GM21528 (cell line): ENCODE results near the gene CLSTN2.

ENCODE experiments used
- ATAC-seq: cut with Tn5 transposase; IDR thresholded peaks from one replicate; pipeline ENCODE4 v1.9.1; 2021; ENCODE audit warnings: mild to moderate bottlenecking, moderate library complexity; ENCODE audit not compliant: unreplicated experiment, low FRiP score

Gene CLSTN2

DNA sequence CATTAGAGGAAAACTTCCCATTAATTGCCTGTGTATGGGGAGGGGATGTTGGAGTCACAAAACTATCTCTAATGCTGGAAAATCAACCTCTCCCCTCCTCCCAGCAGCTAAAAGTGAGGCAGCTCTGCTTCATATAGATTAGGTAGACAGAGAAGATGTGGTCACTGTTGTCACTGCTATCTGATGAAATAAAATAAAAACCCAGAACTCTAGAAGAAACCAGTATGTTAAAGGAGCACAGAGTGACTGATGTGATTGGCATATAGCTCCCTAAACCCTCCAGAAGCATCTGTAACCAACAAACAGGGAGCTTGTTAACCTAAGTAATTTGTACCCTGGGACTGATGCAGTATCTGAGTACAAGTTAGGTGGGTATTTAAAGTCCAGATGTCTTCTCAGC, 531.0 kb downstream of the CLSTN2 start:
- no peak for ATAC-seq

DNA sequence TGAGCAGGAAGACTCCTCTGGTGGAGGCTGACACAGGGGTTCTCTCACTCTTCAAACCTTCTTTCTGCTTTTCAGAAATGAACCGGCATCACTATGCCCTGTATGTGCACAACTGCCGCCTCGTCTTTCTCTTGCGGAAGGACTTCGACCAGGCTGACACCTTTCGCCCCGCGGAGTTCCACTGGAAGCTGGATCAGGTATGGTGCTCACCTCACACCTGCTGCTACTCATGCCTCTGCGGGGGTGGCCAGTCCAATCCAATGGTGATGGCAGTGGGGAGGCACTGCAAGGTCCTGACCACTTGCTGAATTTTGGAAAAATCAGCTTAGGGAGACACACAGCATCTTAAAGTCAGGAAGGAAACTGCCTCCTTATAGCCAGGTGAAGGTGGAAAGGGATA, 531.5 kb downstream of the CLSTN2 start:
- ATAC-seq, result no peak

DNA sequence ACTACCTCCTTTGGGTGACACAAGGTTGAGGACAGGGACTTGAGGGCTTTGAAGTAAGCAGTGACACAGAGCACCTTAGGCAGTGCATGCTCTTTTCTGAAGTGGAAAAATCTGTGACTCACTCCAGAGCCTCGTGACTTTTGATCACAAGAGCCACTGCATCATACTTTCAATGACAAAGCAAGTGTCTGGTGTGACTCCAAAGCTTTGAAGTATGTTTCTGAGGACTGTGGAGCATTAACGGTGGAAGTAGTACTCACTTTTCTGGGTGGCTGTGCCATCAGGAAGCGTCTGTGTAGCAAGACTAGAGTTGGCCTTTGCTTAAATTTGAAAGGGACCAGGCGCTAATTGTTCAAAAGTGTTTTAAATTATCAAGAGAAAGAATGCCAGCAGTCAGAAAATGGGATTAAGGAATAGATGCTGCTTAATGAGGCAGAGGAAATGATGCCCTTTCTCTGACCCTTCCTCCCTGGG, 532.2 kb downstream of the CLSTN2 start:
- ATAC-seq, result no peak

DNA sequence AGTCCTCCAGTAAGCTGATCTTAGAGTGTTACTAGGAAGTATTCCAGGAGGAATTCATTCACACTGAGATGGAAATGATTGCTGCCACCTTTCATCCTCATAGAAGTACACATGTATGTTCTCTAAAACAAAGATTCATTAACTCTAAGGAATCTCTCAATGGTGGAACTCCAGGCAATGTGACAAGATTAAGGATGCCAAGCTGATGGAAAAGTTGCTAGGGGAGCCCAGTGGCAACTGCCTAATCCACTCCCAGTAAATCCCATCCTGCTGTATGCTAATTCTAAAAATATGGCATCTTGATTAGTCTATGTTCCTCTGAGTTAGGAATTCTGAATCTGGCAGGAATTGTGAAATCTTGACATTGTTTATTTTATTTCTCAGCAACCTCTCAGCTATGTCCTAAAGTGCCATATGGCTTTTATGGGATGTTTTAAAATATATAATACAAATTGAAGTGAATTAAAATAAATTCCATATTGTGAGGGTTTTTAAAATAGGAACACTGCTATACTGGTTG, 532.9 kb downstream of the CLSTN2 start:
- ATAC-seq, result no peak

DNA sequence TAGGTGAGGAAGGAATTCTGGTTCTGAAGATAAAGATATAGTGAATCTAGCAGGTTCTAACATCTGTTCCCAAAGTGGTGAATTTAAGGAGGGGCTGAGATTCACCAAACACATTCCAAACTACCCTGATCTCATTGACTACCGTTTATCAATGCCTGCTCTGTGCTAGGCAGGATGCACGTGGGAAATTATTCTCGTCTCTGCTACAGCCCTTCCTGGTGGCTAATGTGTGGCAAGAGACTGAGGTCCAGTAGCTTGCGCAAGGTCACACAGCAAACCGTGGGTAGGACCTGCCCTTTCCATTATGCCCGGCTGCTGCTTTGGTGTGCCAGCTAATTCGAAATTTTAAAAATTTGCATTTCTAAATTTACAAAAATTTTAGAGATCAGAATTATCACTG, 533.4 kb downstream of the CLSTN2 start:
- no peak for ATAC-seq

DNA sequence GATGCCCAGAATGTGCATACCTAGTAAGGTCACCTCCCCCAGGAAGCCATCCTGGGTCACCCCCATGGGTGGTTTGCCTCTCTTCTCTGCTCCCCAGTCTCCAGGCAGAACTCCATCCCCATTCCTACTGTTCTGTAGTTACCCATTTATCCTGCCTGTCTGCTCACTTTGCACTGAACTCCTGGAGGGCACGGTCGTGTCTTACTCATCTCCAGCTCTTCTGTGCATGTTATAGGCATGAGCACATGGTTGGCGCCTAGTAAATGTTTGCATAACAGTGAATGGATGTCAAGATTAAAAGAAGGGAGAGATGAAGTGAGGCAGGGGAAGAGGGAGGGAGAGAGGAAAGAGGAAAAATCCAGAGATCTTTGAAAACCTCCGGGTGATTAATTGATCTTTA, 534.5 kb downstream of the CLSTN2 start:
- ATAC-seq, result no peak

DNA sequence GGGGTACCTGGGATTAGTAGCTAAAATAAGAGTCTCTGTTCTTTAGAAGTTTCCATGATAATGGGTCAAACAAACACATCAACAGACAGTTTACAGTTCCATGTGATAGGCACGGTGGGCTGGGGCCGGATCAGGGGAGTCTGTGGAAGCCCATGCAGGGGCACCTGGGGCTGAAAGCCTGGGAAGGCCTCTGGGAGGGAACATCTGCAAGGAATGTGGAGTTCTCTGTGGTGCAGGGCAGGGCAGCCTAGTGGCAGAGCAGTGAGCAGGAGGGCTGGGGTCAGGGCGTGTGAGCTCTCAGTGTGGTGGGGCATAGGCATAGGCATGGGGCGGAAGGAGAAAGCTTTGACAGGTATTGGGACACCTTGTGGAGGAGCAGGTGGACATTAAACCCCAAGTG, 535.2 kb downstream of the CLSTN2 start:
- no peak for ATAC-seq

DNA sequence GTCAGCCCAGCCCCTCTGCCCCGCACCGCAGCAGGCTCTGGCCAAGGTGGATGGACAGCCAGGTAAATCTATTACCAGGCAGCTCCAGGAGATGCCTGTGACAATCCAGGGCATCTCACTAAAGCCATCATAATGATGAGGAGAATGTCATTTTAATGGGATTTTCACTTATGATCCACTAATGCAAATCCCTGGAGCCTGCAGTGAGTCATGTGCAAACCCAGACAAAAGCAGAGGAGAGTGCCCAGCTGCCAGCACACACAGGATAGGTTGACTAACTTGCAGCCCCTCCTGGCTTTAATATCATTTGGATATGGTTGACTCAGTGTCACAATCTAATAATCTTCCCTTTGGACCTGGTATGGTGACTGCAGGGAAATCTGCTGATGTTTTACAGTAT, 536.0 kb downstream of the CLSTN2 start:
- ATAC-seq, result no peak

DNA sequence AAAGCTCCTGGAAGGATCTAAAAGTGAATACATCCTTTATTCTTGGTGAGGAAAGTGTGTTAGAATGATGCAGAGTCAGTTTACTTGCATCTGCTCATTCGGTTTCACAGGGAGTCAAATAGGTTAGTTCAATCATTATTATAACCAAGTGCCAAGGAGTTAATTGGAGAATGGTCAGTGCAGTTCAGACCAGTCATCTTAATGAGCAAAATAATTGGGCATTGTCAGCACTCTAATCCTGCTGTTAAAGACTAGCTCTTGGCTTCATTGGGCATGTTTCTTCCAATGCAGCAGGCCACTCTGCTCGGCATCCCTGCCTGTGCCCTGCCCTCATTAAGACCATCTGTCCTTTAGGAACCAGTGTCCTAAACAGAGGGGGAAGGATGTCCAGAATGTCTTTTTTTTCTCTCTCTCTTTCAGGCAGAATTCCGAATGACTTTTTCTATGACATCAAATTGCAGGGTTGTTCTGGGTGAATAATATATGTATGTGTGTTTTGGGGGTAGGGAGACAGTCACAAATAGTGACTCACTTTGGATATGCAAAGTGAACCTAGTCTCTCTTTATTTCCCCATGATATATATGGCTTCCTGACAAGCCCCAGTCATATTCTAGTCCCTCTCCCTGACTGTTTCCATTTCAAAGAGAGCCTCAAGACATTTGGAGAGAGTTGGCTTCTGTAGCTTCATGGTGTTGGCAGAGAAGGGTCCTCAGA, 537.5 kb downstream of the CLSTN2 start:
- ATAC-seq, result no peak

DNA sequence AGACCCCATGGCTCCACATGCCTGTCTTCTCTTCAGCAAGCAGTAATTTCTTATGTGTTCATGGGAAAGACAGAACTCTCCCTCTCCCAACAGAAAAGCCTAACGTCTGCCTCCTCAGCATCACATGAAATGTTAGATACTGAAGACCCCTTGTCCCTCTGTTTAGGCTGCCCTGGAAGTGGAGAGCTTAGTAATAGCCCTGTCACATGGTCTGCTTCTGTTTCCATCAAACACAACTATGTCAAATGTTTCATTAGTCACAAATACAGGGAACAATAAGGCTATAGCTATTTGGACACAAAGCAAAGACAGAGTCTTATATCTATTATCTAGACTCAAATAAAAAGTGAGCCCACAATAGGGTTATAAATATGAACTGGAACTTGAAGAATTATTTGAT, 552.6 kb downstream of the CLSTN2 start:
- ATAC-seq, result no peak

DNA sequence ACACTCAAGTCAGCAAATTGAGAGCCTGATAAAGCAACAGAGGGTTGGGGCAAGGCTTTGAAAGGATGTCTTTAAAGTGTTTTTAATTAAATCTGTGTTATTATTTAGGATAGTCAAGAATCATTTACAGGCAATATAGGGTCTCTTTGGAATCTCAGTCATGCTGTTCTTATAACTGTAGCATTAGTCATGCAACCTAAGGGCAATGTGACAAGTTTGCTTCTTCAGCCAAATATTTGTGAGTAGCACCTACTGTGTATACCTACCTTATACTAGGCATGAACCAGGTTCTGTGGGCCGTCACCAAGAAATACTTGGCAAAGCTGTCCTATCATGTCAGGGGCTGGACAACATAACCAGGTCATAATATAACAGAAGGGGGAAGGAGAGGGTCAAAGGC, 558.3 kb downstream of the CLSTN2 start:
- ATAC-seq, result no peak

DNA sequence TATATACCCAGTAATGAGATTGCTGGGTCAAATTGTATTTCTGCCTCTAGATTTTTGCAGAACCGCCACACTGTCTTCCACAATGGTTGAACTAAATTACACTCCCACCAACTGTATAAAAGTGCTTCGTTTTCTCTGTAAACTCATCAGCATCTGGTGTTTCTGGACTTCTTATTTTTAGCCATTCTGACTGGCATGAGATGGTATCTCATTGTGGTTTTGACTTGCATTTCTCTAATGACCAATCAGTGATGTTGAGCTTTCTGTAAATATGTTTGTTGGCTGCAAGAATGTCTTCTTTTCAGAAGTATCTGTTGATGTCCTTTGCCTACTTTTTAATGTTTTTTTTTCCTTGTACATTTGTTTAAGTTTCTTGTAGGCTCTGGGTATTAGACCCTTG, 560.0 kb downstream of the CLSTN2 start:
- ATAC-seq, result no peak

DNA sequence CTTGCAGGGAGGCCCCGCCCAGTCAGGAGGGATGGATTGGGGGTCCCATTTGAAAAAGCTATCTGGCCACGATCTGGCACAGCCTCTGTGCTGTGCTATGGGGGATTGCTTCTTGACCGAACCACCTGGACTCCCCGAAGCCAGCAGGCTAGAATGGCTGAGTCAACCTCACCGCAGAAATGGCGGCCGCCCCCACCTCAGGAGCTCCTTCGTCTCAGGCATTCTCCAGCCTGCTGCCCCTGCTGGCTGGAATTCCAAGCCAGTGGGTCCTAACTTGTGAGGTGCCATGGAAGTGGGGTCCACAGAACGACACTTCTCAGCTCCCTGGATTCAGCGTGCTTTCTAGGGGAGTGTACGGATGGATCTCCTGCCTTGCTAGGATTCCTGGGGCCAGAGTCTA, 562.3 kb downstream of the CLSTN2 start:
- ATAC-seq, result no peak

DNA sequence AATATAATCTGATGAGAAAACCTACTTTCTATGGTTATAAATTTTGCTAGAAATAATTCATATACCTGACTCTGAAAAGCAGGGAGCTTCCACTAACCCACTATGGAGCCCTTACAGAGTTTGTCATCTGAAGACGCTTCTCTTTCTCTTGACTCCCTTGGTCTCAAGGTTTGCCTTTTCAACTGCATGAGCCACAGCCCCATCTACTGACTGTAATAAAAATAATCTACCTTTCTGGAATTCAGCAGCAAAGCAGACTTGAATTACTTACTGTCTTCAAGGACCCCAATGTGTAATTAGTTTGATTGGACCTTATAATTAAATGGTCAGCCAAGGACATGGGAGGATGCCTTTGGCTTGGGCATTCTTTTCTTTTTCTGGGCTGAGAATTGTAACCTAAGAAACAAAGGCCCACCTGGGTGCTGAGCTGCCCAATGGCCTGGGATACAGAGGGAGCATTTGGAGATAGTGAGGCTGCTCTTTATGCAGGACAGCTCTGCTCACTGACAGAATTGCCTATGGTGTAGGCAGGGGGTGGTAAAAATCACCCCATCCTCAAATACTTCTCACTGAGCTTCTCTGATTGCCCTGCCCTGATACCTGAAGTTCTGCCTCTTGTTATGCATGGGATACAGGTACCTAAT, 564.3 kb downstream of the CLSTN2 start:
- no peak for ATAC-seq

DNA sequence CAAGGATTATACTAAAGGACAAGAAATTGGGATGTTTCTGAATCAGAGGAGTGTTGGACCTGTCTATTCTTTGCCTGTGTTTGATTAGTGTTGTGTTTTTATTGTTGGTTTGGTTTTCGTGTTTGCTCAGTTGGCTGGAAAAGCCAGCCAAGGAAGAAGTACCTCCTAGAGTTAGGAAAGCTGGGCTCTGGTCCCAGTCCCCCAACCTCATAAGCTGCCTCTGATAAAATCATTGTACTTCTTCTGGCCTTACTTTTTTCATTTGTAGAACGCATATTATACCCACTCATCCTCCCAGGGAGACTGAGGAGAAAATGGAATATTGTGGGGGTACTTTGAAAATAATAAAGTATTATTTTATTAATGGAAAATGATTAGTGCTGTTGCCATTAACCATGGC, 565.5 kb downstream of the CLSTN2 start:
- no peak for ATAC-seq

DNA sequence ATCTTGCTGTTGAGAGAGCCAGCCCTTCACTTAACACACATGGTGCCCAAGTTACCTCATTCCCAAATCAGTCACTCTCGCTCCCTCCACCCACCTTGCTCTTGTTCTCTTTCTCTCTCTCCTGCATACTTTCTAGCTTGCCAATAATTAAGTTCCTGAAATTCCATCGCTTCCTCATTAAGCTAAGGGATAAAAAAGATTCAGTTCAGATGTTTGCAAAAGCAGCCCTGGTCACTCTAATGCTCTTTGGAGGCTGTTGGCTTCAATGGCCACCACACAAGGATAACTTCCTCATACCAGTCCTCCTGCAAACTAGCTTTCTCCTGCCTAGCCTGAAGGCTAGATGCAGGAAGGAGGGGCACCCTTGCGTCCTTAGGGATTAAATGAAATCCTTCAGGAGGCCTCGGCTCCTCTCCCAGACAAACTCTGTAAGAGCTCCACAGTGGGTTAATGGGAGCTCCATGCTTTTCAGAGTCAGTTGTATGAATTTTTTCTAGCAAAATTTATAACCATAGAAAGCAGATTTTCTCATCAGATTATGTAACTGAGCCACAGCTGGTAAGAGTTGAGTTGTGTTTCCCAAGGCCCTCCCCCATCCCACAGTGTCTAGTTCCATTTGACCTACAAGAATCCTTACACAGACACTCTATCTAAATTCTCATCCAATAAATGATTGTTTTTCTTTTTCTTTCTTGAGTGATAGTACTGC, 566.2 kb downstream of the CLSTN2 start:
- ATAC-seq, result no peak

DNA sequence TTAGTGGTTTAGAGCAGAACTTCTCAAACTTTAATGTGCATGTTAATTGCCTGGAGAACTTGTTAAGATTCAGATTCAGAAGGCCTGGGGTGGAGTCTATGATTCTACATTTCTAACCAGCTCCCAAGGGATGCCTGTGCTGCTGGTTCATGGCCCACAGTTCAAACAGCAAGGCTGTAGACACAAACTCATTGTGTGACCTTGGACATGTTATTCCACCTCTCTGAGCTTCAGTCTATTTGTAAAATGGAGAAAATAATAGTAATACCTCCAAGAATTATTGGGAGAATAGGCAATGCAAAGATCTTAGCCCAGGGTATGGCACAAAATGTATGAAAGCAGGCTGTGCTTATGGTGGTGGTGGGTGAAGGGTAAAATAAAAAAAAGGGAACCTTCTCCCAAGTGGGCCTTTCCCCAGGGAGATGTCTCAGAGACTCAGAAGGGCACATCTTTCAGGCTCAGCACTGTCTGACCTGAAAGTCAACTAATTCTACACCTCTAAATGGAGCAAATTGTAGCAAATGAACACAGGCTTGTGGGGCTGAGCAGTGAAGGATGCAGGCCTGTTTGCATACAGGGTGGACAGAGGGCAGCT, 566.9 kb downstream of the CLSTN2 start:
- ATAC-seq, result no peak

DNA sequence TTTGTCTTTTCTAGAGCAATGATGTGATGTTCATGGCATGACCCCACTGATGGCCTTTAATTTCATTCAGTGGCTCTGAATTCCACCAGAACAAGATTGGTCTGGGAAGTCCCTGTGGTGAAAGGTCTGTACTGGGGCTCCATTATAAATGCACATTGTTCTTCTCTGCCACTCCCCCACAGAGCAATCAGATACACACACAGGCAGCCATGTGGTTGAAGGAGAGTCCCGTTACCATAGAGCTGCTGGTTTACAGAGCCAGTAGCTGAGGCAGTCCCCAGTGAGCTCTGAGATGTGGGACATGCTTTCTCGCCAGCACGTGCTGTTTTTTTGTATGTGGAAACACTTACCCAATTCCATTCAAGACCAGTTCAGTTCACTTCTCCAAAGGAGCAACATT, 570.2 kb downstream of the CLSTN2 start:
- no peak for ATAC-seq

DNA sequence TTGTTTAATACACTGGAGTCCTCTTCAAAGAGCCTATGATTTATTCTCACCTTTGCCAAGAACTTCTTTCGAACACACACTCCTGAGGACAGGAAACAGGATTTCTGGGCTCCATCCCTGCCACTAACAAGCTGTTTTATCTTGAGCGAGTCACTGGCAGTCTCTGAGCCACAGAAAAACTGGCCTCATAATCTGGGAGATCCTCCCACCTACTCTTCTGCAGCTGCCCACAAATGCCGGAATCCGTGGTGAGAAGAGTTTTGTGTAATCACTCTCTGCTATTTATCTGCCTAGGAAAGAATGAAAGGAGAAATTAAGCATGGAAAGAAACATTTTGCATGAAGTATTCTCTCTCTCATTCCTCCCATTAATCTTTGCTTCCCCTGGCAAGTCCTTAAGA, 570.9 kb downstream of the CLSTN2 start:
- ATAC-seq, result no peak

DNA sequence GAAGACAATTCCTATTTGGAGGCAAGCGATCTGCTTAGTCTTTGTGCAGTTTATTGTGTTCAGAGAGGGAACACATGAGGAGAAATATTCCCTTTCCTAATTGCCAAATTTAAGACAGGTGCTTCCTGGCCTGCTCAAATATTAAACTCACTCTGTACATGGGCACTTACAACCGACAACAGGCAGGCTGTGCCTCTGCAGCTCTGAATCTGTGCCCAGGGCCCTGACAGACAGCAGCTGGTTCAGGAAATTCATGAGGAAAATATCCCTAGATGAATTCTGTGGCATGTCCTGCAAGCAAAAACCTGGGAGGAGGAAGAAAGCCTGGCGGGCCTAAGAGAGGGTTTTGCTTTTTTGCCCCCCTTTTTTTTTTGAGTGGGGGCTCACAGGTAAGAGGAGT, 573.6 kb downstream of the CLSTN2 start:
- ATAC-seq, result no peak

DNA sequence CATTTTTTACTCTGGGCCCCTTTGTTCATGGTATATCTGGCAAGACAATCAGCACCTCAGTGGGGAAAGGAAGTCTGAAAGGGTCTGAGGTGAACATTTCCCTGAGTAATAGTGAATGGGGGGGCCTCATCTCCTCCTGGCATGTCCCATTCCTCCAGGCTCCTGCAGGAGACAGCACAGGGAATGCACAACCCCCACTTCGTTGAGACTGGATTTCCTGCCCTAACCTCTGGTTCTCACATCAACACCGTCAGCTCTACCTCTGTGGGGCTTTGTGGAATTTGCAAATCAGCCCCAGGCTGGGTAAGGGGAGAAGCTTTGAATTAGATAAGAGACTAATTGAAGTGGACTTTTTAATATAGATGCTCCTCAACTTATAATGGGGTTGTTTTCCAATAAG, 574.5 kb downstream of the CLSTN2 start:
- no peak for ATAC-seq
